Stimulated activated naive B cell treated with anti-CD40 and anti-IgM and Interleukin-4, amounts not matched to agents 10 μg/mL and 1 μg/mL and 100 μg/mL, for 72 hours (primary cell): Measurements from ENCODE around the gene C19orf38.

Experiments used
- ATAC-seq, 2 donors: fragments of 150-1000 bp; cut with Tn5 transposase; replicated peaks; 2 replicates each; pipeline ENCODE4 v1.10.0; 2021; ENCODE audit warnings: moderate library complexity in 1 of 2
- DNase-seq: peaks from one replicate; pipeline ENCODE4 v3.0.0; 2021
- H3K27ac Mint-ChIP-seq: one replicate; pipeline ENCODE4 v1.8.0; 2022; ENCODE audit warnings: mild to moderate bottlenecking, mixed read lengths
- H3K27me3 Mint-ChIP-seq, 2 donors: one replicate each; pipeline ENCODE4 v1.8.0; 2022; ENCODE audit warnings: mixed read lengths in 2 of 2
- H3K36me3 Mint-ChIP-seq, 2 donors: one replicate each; pipeline ENCODE4 v1.8.0; 2022; ENCODE audit warnings: mixed read lengths in 2 of 2, mild to moderate bottlenecking in 1 of 2
- H3K4me1 Mint-ChIP-seq, 2 donors: one replicate each; pipeline ENCODE4 v1.8.0; 2022; ENCODE audit warnings: mixed read lengths in 2 of 2, mild to moderate bottlenecking in 1 of 2
- H3K4me3 Mint-ChIP-seq, 2 donors: one replicate each; pipeline ENCODE4 v1.8.0; 2022; ENCODE audit warnings: mild to moderate bottlenecking in 2 of 2, mixed read lengths in 2 of 2, moderate library complexity in 1 of 2
- H3K9me3 Mint-ChIP-seq, 2 donors: one replicate each; pipeline ENCODE4 v1.8.0; 2022; ENCODE audit warnings: mixed read lengths in 2 of 2, mild to moderate bottlenecking in 1 of 2

Gene C19orf38

GRCh38 chr19:10816691-10817090, 31.5 kb upstream of the C19orf38 start:
- H3K4me3 Mint-ChIP-seq, result no peak overlapping the region
- ATAC-seq, result no peak
- H3K27ac Mint-ChIP-seq, result peak overlapping the region; percentile 47
- peaks cover 43 to 55% of the 10 kb centered on the region in 2 donors for H3K36me3 Mint-ChIP-seq
- H3K4me1 Mint-ChIP-seq, result peaks cover 0 to 4% of the 10 kb centered on the region in 2 donors
- H3K9me3 Mint-ChIP-seq, result no peaks in the 10 kb centered on the region
- no peak for DNase-seq
- H3K27me3 Mint-ChIP-seq, result no peaks in the 10 kb centered on the region

DNA sequence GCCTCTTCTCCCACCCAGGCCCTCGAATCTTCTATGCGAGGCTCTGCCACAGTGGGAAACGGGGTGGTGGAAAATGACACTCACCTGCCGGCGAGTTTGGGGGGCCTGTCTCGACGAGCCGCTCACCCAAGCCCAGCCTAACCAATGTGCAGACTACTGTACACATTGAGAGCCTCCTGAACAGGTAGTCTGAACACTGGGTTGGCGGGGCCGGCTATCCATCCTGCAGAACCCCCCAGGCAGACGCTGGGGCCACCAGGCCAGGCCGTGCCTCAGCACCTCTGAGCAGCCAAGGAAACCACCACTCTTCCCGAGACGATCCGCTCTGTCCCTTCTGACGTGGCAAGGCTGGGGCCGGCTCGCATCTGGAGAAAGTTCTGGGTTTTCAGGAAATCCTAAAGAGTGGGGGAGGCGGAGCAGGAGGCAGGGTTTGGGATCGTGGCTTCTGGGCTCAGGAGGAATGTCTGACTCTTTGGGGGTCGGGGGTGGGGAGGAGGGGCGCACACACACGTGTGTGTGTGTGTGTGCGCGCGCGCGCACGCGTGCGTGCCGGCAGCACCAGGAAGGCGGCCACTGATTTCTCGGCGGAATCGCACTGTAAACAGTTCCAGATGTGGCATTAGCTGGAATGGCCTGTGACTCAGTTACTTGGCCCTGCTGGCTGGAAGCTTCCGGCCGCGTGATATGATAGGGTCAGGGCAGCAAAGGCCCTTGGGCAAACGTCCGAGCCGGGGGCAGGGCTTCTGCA, 30.8 kb upstream of the C19orf38 start:
- no peak for ATAC-seq
- Mint-ChIP-seq H3K36me3 (peaks cover 41 to 56% of the 10 kb centered on the region in 2 donors), H3K9me3 (no peaks in the 10 kb centered on the region), H3K27me3 (no peaks in the 10 kb centered on the region), H3K4me1 (peaks cover 0 to 4% of the 10 kb centered on the region in 2 donors), H3K27ac (peak overlapping the region; percentile 37), H3K4me3 (no peak overlapping the region)
- DNase-seq, result no peak

DNA sequence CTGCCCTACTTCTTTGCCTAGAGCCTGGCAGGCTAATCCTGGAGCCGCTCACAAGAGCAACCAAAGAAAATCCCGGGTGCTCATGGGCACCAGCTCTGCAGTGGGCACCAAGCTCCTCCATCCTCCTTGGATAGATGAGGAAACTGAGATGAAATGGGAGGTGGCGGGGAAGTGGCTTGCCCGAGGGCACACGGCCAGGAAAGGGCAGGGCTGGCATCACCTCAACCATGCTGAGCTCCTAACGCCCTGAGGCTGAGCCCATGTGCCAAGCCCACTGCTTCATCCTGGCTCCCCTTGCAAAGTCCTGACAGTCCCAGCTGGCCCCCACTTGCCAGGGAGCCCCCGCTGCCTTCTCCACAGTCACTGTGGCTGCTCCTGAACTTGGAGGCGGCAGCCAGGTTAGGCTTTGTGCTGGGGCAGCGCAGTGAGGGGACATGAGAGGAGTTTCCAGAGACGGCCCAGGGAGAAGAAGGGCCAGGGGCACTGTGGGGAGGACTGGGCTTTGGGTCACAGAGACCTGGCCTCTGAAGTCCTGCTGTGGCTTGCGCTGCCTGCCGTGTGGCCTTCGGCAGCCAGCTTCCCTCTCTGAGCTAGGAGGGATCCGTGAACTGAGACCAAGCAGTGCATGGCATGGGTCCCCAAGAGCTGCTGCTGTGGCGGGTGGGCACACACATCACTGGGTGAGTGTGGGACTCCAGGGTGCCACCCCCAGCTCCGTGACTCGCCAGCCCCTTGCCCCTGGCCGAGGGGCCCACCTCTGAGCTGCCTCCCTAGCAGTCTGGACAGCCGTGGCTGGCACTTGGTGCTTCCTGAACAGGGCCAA, 29.7 kb upstream of the C19orf38 start:
- no peak overlapping the region for H3K4me3 Mint-ChIP-seq
- ATAC-seq, result no peak
- H3K27me3 Mint-ChIP-seq, result no peaks in the 10 kb centered on the region
- H3K27ac Mint-ChIP-seq, result peak overlapping the region; percentile 82
- DNase-seq, result no peak
- peaks cover 0 to 2% of the 10 kb centered on the region in 2 donors for H3K4me1 Mint-ChIP-seq
- H3K36me3 Mint-ChIP-seq, result peaks cover 36 to 45% of the 10 kb centered on the region in 2 donors
- H3K9me3 Mint-ChIP-seq, result no peaks in the 10 kb centered on the region

GRCh38 chr19:10819124-10820060, 28.8 kb upstream of the C19orf38 start:
- Mint-ChIP-seq H3K36me3 (peaks cover 41 to 50% of the 10 kb centered on the region in 2 donors), H3K9me3 (no peaks in the 10 kb centered on the region), H3K4me3 (no peak overlapping the region)

GRCh38 chr19:10820173-10820572, 28.0 kb upstream of the C19orf38 start:
- DNase-seq, result no peak
- no peak overlapping the region for H3K4me3 Mint-ChIP-seq
- peaks cover 0 to 2% of the 10 kb centered on the region in 2 donors for H3K4me1 Mint-ChIP-seq
- H3K36me3 Mint-ChIP-seq, result peaks cover 45 to 52% of the 10 kb centered on the region in 2 donors
- peak overlapping the region; percentile 6 for H3K27ac Mint-ChIP-seq
- H3K27me3 Mint-ChIP-seq, result no peaks in the 10 kb centered on the region
- peak; percentile 61 to 62 for ATAC-seq
- no peaks in the 10 kb centered on the region for H3K9me3 Mint-ChIP-seq

More at GRCh38 chr19:10819124-10820060, 28.8 kb upstream of the C19orf38 start:
- ATAC-seq, result no peak
- Mint-ChIP-seq H3K27me3 (no peaks in the 10 kb centered on the region), H3K27ac (peak overlapping the region; percentile 67), H3K4me1 (peaks cover 0 to 2% of the 10 kb centered on the region in 2 donors)
- no peak for DNase-seq

- ATAC-seq (no peak), DNase-seq (no peak)
- Mint-ChIP-seq H3K36me3 (peaks cover 50 to 57% of the 10 kb centered on the region in 2 donors), H3K4me3 (no peak overlapping the region), H3K27ac (no peak overlapping the region), H3K9me3 (no peaks in the 10 kb centered on the region), H3K27me3 (no peaks in the 10 kb centered on the region), H3K4me1 (peaks cover 0 to 2% of the 10 kb centered on the region in 2 donors)
These were observed 24.5 kb upstream of the C19orf38 start for GRCh38 chr19:10823690-10824089.

- no peaks in the 10 kb centered on the region for H3K9me3 Mint-ChIP-seq
- peaks cover 3 to 7% of the 10 kb centered on the region in 2 donors for H3K4me1 Mint-ChIP-seq
- no peak for DNase-seq
- ATAC-seq, result no peak
- H3K36me3 Mint-ChIP-seq, result peaks cover 41 to 44% of the 10 kb centered on the region in 2 donors
- no peaks in the 10 kb centered on the region for H3K27me3 Mint-ChIP-seq
- no peak overlapping the region for H3K4me3 Mint-ChIP-seq
- H3K27ac Mint-ChIP-seq, result peak overlapping the region; percentile 31
These were observed 22.0 kb upstream of the C19orf38 start for GRCh38 chr19:10826231-10826630.

GRCh38 chr19:10826846-10827245, 21.4 kb upstream of the C19orf38 start:
- Mint-ChIP-seq H3K4me1 (peaks cover 3 to 7% of the 10 kb centered on the region in 2 donors), H3K36me3 (peaks cover 41 to 43% of the 10 kb centered on the region in 2 donors), H3K27ac (peak overlapping the region; percentile 14), H3K9me3 (no peaks in the 10 kb centered on the region), H3K4me3 (no peak overlapping the region), H3K27me3 (no peaks in the 10 kb centered on the region)
- ATAC-seq (no peak), DNase-seq (no peak)

DNA sequence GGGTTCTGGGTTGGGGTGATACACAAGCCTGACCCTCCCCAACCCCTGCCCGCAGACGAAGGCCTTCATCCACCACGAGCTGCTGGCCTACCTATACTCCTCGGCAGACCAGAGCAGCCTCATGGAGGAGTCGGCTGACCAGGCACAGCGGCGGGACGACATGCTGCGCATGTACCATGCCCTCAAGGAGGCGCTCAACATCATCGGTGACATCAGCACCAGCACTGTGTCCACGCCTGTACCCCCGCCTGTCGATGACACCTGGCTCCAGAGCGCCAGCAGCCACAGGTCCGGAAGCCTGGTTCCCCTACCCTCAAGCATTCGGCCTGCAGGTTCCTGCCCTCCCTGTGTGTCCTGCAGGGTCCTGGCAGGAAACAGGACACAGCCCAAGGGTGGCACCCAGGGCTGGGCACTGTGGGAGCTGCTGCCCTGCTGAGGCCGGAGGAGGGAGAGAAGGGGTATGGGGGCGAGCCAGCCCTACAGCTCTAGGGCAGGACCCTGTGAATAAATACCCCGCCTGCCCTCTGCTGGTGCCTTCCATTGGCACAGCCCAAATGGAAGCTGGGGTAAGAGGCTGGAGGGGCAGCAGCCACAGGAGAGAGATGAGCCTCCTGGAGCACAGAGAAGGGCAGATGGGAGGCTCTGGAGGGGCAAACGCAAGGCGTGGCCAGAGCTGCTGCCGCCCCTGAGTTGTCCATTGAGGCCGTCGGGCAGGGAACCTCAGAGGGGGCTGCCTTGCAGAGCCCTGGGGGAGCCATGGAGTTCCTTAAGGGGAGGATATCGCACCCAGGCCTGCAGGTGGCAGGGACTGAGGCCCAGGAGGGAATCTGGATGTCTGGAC, 19.0 kb upstream of the C19orf38 start:
- H3K27me3 Mint-ChIP-seq, result no peaks in the 10 kb centered on the region
- peak; percentile 34 to 38 for ATAC-seq
- peak overlapping the region; percentile 37 for H3K27ac Mint-ChIP-seq
- peaks cover 6 to 7% of the 10 kb centered on the region in 2 donors for H3K4me1 Mint-ChIP-seq
- H3K9me3 Mint-ChIP-seq, result no peaks in the 10 kb centered on the region
- H3K36me3 Mint-ChIP-seq, result peaks cover 45 to 47% of the 10 kb centered on the region in 2 donors
- no peak overlapping the region for H3K4me3 Mint-ChIP-seq
- DNase-seq, result no peak

GRCh38 chr19:10829967-10830366, 18.2 kb upstream of the C19orf38 start:
- Mint-ChIP-seq H3K27me3 (no peaks in the 10 kb centered on the region), H3K9me3 (no peaks in the 10 kb centered on the region), H3K27ac (peak overlapping the region; percentile 81), H3K4me3 (no peak overlapping the region), H3K36me3 (peaks cover 39 to 42% of the 10 kb centered on the region in 2 donors), H3K4me1 (peaks cover 6 to 7% of the 10 kb centered on the region in 2 donors)
- ATAC-seq (no peak), DNase-seq (no peak)

DNA sequence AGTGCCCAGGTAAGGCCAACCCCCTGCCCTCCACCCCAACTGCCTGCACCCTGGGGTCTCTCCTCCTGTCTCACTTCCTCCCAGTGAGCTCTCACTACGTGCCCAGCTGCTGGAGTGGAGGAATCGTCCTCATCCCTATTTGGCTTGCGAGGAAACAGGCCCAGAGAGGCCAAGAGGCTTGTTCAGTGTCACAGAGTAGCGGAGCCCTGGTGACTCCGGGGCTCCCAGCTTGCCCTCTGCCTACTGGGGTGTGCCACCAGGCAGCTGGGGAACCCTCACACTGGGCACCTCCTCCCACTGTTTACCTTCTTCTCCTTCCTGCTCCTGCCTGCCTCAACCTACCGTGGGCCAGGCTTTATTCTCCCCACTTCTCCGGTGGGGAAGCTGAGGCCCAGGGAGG, 17.8 kb upstream of the C19orf38 start:
- Mint-ChIP-seq H3K4me3 (no peak overlapping the region), H3K9me3 (peaks cover under 1% of the 10 kb centered on the region in 2 donors), H3K4me1 (peaks cover 6 to 10% of the 10 kb centered on the region in 2 donors), H3K27ac (peak overlapping the region; percentile 81), H3K36me3 (peaks cover 38 to 39% of the 10 kb centered on the region in 2 donors), H3K27me3 (no peaks in the 10 kb centered on the region)
- ATAC-seq (no peak), DNase-seq (no peak)

GRCh38 chr19:10830931-10831779, 17.1 kb upstream of the C19orf38 start:
- no peaks in the 10 kb centered on the region for H3K27me3 Mint-ChIP-seq
- H3K27ac Mint-ChIP-seq, result no peak overlapping the region
- H3K9me3 Mint-ChIP-seq, result peaks cover 3 to 4% of the 10 kb centered on the region in 2 donors
- DNase-seq (no peak), ATAC-seq (no peak)
- peaks cover 38% of the 10 kb centered on the region in 2 donors for H3K36me3 Mint-ChIP-seq
- H3K4me1 Mint-ChIP-seq, result peaks cover 12 to 15% of the 10 kb centered on the region in 2 donors
- no peak overlapping the region for H3K4me3 Mint-ChIP-seq
